Ishikawa (cell line): ENCODE measurements around the gene CCDC86.

Experiments used
- CEBPB ChIP-seq: IDR thresholded peaks from 2 replicates; pipeline ENCODE4 v1.6.1; 2012
- CREB1 ChIP-seq: IDR thresholded peaks from 2 replicates; pipeline ENCODE4 v1.6.1; 2012; ENCODE audit warnings: low read depth
- EP300 ChIP-seq: IDR thresholded peaks from 2 replicates; pipeline ENCODE4 v1.6.1; 2012; ENCODE audit warnings: borderline replicate concordance
- RAD21 ChIP-seq: IDR thresholded peaks from 2 replicates; pipeline ENCODE4 v1.6.1; 2012; ENCODE audit warnings: low read depth
- TAF1 ChIP-seq: IDR thresholded peaks from 2 replicates; pipeline ENCODE4 v1.6.1; 2012; ENCODE audit warnings: low read depth, mild to moderate bottlenecking
- ZBTB7A ChIP-seq: IDR thresholded peaks from 2 replicates; pipeline ENCODE4 v1.6.1; 2012; ENCODE audit warnings: low read depth
- TF ChIP-seq, protein P1 (sequence below): IDR thresholded peaks from 2 replicates; pipeline ENCODE4 v1.6.1; 2012
- TF ChIP-seq, protein P2 (sequence below): IDR thresholded peaks from 2 replicates; pipeline ENCODE4 v1.6.1; 2012; ENCODE audit warnings: low read depth, mild to moderate bottlenecking

DNA sequence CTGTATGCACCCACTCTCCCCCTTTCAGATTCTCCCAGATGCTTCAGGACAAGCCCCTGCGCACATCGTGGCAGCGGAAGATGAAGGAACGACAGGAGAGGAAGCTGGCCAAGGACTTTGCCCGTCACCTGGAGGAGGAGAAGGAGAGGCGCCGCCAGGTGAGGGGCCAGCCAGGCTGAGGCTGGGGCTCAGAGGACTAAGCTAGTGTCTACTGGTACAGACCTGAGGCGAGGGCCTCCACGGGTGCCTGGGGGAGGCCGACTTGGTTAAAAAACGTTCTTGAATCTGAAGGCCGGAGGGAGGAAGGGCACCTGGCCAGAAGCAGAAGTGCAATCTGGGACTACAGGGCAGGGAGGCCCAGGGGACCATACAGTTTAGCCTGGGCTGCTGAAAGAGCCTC is 6.0 kb downstream of the CCDC86 start:
- TF ChIP-seq EP300 (no peak), ZBTB7A (no peak), CEBPB (no peak), RAD21 (no peak), CREB1 (no peak), TAF1 (no peak)
- TF ChIP-seq, protein P1, sequence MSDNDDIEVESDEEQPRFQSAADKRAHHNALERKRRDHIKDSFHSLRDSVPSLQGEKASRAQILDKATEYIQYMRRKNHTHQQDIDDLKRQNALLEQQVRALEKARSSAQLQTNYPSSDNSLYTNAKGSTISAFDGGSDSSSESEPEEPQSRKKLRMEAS: no peak
- TF ChIP-seq, protein P2, sequence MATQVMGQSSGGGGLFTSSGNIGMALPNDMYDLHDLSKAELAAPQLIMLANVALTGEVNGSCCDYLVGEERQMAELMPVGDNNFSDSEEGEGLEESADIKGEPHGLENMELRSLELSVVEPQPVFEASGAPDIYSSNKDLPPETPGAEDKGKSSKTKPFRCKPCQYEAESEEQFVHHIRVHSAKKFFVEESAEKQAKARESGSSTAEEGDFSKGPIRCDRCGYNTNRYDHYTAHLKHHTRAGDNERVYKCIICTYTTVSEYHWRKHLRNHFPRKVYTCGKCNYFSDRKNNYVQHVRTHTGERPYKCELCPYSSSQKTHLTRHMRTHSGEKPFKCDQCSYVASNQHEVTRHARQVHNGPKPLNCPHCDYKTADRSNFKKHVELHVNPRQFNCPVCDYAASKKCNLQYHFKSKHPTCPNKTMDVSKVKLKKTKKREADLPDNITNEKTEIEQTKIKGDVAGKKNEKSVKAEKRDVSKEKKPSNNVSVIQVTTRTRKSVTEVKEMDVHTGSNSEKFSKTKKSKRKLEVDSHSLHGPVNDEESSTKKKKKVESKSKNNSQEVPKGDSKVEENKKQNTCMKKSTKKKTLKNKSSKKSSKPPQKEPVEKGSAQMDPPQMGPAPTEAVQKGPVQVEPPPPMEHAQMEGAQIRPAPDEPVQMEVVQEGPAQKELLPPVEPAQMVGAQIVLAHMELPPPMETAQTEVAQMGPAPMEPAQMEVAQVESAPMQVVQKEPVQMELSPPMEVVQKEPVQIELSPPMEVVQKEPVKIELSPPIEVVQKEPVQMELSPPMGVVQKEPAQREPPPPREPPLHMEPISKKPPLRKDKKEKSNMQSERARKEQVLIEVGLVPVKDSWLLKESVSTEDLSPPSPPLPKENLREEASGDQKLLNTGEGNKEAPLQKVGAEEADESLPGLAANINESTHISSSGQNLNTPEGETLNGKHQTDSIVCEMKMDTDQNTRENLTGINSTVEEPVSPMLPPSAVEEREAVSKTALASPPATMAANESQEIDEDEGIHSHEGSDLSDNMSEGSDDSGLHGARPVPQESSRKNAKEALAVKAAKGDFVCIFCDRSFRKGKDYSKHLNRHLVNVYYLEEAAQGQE: no peak
